Activated naive CD8-positive, alpha-beta T cell (primary cell): ENCODE data around the gene ARID5B.

Experiments used
- H3K27ac Mint-ChIP-seq: one replicate; pipeline ENCODE4 v1.8.0; 2021; ENCODE audit warnings: mixed read lengths
- H3K27me3 Mint-ChIP-seq: one replicate; pipeline ENCODE4 v1.8.0; 2021; ENCODE audit warnings: mixed read lengths
- H3K36me3 Mint-ChIP-seq: one replicate; pipeline ENCODE4 v1.8.0; 2021; ENCODE audit warnings: mixed read lengths
- H3K4me1 Mint-ChIP-seq: one replicate; pipeline ENCODE4 v1.8.0; 2021; ENCODE audit warnings: low read depth, mixed read lengths
- H3K4me3 Mint-ChIP-seq: one replicate; pipeline ENCODE4 v1.8.0; 2021; ENCODE audit warnings: mild to moderate bottlenecking, mixed read lengths
- H3K9me3 Mint-ChIP-seq: one replicate; pipeline ENCODE4 v1.8.0; 2021; ENCODE audit warnings: low read depth, mixed read lengths

The ARID5B gene

DNA sequence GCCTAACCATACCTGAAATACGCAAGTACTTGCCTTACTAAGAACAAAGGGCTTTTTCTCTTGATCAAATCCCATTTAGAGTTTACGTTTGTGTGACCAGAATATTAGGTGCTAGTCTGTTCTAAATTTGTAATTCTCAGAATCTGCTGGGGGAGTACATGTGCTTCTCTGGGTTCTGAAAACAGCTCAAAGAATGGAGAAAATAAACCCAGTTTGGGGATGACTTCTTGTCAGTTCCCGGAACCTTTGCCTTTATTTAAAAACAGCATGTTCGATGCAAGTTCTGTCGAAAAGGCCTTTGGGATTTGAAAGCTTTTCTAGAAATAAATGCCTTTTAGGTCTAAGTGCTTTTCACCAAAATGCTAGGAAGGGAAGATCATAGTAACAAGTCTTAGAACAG is 147.0 kb downstream of the ARID5B start:
- H3K36me3 Mint-ChIP-seq, result peaks cover 26% of the 10 kb centered on the region
- H3K27ac Mint-ChIP-seq, result peak overlapping the region; percentile 98
- H3K4me1 Mint-ChIP-seq, result peaks cover 94% of the 10 kb centered on the region
- no peaks in the 10 kb centered on the region for H3K9me3 Mint-ChIP-seq
- no peaks in the 10 kb centered on the region for H3K27me3 Mint-ChIP-seq
- peak overlapping the region; percentile 88 for H3K4me3 Mint-ChIP-seq

DNA sequence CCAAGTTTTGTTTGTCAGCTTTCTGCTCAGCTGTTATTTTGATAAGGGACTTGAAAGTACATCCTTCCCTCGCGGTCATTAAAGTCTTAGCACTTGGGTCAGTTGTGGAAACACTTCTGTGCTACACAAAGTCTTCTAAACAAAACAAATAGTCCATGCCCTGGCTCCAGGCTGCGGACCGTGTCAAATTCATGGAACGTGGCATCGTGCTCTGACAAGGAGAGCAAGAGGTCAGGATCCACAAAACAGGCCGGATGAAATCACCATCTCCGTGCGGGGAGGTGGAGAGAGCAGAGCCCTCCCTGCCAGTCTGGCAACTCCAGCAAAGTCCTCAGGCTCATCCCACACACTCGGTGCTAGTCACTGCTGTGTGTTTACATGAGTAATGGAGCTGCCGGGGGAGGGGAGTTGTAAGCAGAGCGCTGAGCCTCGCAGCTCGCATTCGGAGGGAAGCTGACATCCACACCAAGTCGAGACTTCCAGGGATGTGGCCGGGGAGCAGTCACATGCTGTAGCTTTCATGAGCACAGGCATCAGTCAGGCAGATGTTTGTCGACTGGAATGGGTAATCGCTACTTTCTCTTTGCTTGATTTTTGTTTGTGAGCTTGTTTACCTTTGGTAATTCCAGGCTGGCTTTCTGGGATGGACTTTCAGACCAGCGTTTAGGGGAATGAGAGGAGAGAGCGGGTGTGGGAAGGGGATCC is 147.6 kb downstream of the ARID5B start:
- Mint-ChIP-seq H3K4me1 (peaks cover 95% of the 10 kb centered on the region), H3K36me3 (peaks cover 31% of the 10 kb centered on the region), H3K27ac (peak overlapping the region; percentile 98), H3K9me3 (no peaks in the 10 kb centered on the region), H3K27me3 (no peaks in the 10 kb centered on the region), H3K4me3 (peak overlapping the region; percentile 88)

GRCh38 chr10:62049624-62050345 is 148.3 kb downstream of the ARID5B start:
- H3K9me3 Mint-ChIP-seq, result no peaks in the 10 kb centered on the region
- peak overlapping the region; percentile 88 for H3K4me3 Mint-ChIP-seq
- H3K4me1 Mint-ChIP-seq, result peaks cover 96% of the 10 kb centered on the region

DNA sequence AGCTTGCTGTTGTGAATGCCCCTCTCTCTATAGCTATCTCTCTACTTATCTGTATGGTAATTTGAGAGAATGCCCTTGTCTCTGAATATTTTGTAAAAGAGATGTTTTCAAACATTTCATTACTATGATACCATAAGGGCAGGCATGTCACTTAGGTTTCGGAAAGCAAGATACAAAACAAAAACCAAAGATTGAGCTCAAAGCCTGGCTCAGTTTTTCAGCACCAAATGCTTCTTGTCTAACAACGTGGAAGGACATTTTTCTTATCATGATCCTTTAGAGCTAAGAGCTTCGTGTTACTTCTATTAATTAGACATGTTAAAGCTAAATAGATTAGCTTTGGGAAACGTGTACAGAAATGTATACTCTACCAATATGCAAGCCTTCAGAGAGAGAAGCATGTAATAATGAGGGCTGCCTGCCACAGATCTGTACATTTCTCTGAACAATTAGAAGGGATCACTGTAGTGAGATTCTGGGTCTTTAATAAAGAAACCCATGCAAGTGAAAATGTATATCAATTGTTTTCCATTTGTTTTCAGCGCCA is 148.9 kb downstream of the ARID5B start:
- Mint-ChIP-seq H3K36me3 (peaks cover 37% of the 10 kb centered on the region), H3K27ac (peak overlapping the region; percentile 98), H3K9me3 (no peaks in the 10 kb centered on the region), H3K4me1 (peaks cover 96% of the 10 kb centered on the region), H3K27me3 (no peaks in the 10 kb centered on the region), H3K4me3 (peak overlapping the region; percentile 88)

More at GRCh38 chr10:62049624-62050345, 148.3 kb downstream of the ARID5B start:
- H3K27ac Mint-ChIP-seq, result peak overlapping the region; percentile 98
- peaks cover 33% of the 10 kb centered on the region for H3K36me3 Mint-ChIP-seq
- no peaks in the 10 kb centered on the region for H3K27me3 Mint-ChIP-seq

DNA sequence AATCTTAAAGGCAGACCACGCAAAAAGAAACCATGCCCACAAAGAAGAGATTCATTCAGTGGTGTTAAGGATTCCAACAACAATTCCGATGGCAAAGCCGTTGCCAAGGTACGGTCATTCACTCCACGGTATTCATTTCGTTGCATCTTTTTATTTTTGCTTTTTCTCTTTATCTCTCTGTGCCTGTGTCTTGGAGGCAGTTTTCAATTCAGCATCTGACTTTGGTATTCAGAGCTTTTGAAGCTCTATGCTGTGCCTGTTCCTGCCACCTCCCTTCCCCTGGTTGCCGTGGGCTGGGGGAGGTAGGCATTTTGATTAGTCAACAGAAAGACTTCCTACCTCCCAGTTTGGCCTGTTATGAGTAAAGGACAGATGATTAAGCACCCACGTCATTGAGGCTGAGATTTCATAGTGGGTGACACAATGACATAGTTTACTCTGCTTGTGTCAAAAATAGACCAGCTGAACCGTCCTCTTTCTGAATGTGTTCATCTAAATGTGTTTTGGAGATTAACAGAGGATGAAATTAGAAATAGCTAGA is 149.5 kb downstream of the ARID5B start:
- H3K27me3 Mint-ChIP-seq, result no peaks in the 10 kb centered on the region
- peaks cover 40% of the 10 kb centered on the region for H3K36me3 Mint-ChIP-seq
- H3K4me1 Mint-ChIP-seq, result peaks cover 95% of the 10 kb centered on the region
- no peaks in the 10 kb centered on the region for H3K9me3 Mint-ChIP-seq
- peak overlapping the region; percentile 98 for H3K27ac Mint-ChIP-seq
- H3K4me3 Mint-ChIP-seq, result peak overlapping the region; percentile 88

DNA sequence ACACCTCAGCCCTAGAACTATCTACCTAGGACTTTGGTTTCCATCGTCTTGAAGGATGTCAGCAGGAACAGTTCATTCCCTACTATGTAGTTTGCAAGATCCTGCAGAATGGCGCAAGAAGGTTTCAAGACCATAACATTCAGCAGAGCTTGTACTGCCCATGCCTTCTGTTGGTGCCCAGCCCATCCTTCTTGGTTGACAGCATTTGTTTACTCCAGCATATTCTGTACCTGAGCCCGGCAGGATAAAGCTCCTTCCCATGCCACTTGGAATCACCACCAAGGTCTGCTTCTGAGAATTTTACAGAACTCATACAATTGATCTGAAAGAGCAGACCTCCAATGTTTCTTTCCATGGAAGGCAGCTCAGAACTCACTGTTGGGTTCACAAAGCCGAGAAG is 150.8 kb downstream of the ARID5B start:
- peaks cover 89% of the 10 kb centered on the region for H3K4me1 Mint-ChIP-seq
- peaks cover 48% of the 10 kb centered on the region for H3K36me3 Mint-ChIP-seq
- H3K27ac Mint-ChIP-seq, result peak overlapping the region; percentile 54
- no peaks in the 10 kb centered on the region for H3K9me3 Mint-ChIP-seq
- peak overlapping the region; percentile 40 for H3K4me3 Mint-ChIP-seq
- H3K27me3 Mint-ChIP-seq, result no peaks in the 10 kb centered on the region

GRCh38 chr10:62053860-62054259 is 152.4 kb downstream of the ARID5B start:
- H3K36me3 Mint-ChIP-seq, result peaks cover 56% of the 10 kb centered on the region

DNA sequence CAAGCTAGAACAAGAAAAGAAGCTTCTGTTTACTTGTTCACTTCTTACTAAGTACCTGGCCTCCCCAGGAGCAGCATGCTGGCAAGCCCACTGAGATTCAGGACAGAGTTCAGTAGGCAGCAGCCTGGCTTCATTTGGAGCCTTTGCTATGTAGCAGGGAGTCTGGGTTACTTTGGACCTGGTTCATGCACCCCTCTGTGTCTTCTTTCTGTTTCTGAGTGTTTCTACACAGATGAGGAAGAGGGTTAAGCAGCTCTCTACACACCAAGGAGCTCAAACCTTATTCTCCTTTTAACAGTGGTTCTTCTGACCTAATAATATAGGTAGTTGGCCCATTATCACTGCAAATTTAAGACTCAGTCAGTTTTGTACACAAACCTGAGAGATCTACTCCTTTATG is 152.9 kb downstream of the ARID5B start:
- Mint-ChIP-seq H3K9me3 (no peaks in the 10 kb centered on the region), H3K27ac (peak overlapping the region; percentile 90), H3K4me3 (peak overlapping the region; percentile 68), H3K4me1 (peaks cover 79% of the 10 kb centered on the region), H3K27me3 (no peaks in the 10 kb centered on the region), H3K36me3 (peaks cover 61% of the 10 kb centered on the region)

More at GRCh38 chr10:62053860-62054259, 152.4 kb downstream of the ARID5B start:
- H3K4me1 Mint-ChIP-seq, result peaks cover 82% of the 10 kb centered on the region
- peak overlapping the region; percentile 68 for H3K4me3 Mint-ChIP-seq
- H3K27me3 Mint-ChIP-seq, result no peaks in the 10 kb centered on the region
- peak overlapping the region; percentile 90 for H3K27ac Mint-ChIP-seq
- H3K9me3 Mint-ChIP-seq, result no peaks in the 10 kb centered on the region

DNA sequence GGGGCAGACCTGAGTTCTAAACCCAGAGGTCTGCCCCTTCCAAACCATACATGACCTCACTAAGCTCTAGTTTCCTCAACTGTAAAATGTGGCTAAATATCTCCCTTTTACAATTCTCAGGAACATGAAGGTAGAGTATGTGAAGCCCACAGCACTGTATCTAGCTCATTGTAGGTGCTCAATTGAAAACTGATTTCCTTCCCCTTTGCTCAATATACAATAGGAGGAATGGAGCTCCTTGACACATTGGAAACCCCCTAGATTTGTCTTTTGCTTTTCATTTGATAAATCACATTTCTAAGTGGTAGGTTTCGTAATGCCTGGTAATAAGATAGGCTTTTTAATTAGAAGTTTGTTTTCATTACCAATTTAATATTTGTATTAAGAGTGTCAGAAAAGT is 153.3 kb downstream of the ARID5B start:
- peaks cover 79% of the 10 kb centered on the region for H3K4me1 Mint-ChIP-seq
- peak overlapping the region; percentile 68 for H3K4me3 Mint-ChIP-seq
- H3K9me3 Mint-ChIP-seq, result no peaks in the 10 kb centered on the region
- H3K27ac Mint-ChIP-seq, result peak overlapping the region; percentile 90
- H3K36me3 Mint-ChIP-seq, result peaks cover 64% of the 10 kb centered on the region
- no peaks in the 10 kb centered on the region for H3K27me3 Mint-ChIP-seq

DNA sequence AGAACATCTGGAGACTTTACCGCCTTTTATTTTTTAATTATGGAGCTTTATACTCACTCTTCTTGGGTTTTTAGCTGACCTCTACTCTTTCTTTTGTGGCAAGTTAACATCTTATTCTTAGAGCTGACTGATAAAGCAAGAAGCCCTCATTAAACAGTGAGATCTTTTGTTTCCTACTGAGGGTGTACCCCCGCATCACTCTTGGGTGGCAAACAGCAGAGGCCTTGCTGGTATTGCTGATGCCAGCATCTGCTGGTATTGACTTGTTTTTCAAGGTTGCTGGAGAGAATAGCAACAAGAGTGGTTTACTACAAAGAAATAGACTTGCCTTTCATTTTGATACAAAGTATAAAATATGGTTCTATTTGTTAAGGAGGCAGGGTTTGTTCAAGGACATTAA is 154.7 kb downstream of the ARID5B start:
- Mint-ChIP-seq H3K4me1 (peaks cover 72% of the 10 kb centered on the region), H3K36me3 (peaks cover 67% of the 10 kb centered on the region), H3K9me3 (peaks cover 4% of the 10 kb centered on the region), H3K27ac (peak overlapping the region; percentile 64), H3K4me3 (peak overlapping the region; percentile 13), H3K27me3 (no peaks in the 10 kb centered on the region)

DNA sequence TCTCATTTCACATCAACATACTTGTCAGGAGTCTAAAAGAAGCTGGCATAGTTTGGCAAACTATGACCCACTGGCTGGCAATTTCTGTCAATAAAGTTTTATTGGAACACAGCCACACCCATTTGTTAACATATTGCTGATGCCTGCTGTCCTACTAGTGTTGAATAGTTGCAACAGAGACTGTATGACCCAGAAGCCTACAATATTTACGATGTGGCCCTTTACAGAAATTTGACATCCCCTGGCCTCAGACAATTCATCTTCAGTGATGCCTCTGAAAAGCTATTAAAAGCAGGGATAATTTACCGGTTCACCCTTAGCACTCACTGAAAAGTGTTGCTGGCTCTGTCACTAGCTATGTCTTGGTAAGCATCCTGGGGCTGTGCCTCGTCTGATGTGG is 155.2 kb downstream of the ARID5B start:
- Mint-ChIP-seq H3K27ac (no peak overlapping the region), H3K4me1 (peaks cover 68% of the 10 kb centered on the region), H3K36me3 (peaks cover 67% of the 10 kb centered on the region), H3K9me3 (peaks cover 4% of the 10 kb centered on the region), H3K27me3 (no peaks in the 10 kb centered on the region), H3K4me3 (peak overlapping the region; percentile 23)

DNA sequence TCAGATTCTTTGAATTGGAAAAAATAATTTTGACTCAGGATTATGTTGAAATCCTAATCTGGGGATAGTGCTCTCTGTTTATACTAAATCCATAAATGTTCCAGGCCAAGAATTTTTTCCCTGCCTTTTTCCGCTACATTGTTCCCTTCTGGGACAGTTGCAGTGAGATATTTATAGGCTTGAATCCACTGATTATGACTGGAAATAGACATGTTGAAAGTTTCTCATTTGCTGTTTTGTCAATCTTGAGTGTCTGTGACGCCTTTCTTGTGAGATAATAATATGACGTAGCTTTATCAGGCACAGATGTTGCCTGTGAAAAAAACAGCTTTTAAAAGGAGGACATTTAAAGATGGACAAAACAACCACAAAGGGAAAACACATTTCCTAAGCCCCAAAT is 155.9 kb downstream of the ARID5B start:
- no peak overlapping the region for H3K27ac Mint-ChIP-seq
- H3K27me3 Mint-ChIP-seq, result no peaks in the 10 kb centered on the region
- peaks cover 4% of the 10 kb centered on the region for H3K9me3 Mint-ChIP-seq
- H3K4me1 Mint-ChIP-seq, result peaks cover 70% of the 10 kb centered on the region
- H3K36me3 Mint-ChIP-seq, result peaks cover 70% of the 10 kb centered on the region
- H3K4me3 Mint-ChIP-seq, result no peak overlapping the region

DNA sequence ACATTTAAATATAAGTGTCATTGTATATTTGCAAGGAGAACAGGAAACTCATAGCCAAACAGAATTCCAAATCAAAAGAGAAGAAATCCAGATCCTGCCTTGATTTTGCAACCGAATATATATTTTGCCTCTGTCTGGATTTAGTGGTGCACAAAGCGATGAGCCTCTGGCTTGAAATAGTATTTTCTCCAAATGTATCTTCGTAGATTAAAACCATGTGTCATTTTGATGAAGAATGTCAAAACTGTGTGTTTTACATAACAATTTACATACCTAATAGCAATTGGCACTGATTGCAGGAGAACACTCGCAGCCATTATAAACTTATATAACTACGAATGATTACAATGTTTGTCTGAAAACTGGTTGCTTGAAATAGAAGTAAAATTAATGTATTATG is 156.4 kb downstream of the ARID5B start:
- Mint-ChIP-seq H3K36me3 (peaks cover 67% of the 10 kb centered on the region), H3K9me3 (peaks cover 4% of the 10 kb centered on the region), H3K27me3 (no peaks in the 10 kb centered on the region), H3K27ac (no peak overlapping the region), H3K4me3 (no peak overlapping the region), H3K4me1 (peaks cover 72% of the 10 kb centered on the region)

GRCh38 chr10:62058476-62058875 is 157.0 kb downstream of the ARID5B start:
- peaks cover 72% of the 10 kb centered on the region for H3K4me1 Mint-ChIP-seq

GRCh38 chr10:62058896-62059216 is 157.4 kb downstream of the ARID5B start:
- no peak overlapping the region for H3K4me3 Mint-ChIP-seq

More at GRCh38 chr10:62058476-62058875, 157.0 kb downstream of the ARID5B start:
- H3K27me3 Mint-ChIP-seq, result no peaks in the 10 kb centered on the region
- peak overlapping the region; percentile 61 for H3K27ac Mint-ChIP-seq
- peak overlapping the region; percentile 27 for H3K4me3 Mint-ChIP-seq
- H3K36me3 Mint-ChIP-seq, result peaks cover 63% of the 10 kb centered on the region
- peaks cover 4% of the 10 kb centered on the region for H3K9me3 Mint-ChIP-seq

More at GRCh38 chr10:62058896-62059216, 157.4 kb downstream of the ARID5B start:
- Mint-ChIP-seq H3K9me3 (peaks cover 4% of the 10 kb centered on the region), H3K27ac (peak overlapping the region; percentile 61), H3K4me1 (peaks cover 72% of the 10 kb centered on the region), H3K27me3 (no peaks in the 10 kb centered on the region), H3K36me3 (peaks cover 63% of the 10 kb centered on the region)
